CD4-positive, alpha-beta T cell (primary cell): ENCODE measurements around the gene HTT-AS. TPM values are rescaled to one million over a fixed set of nuclear protein-coding genes. Genes with fewer than 3 reads are reported as not detected.
"Not testable (repeated sequence)": the region's sequence is repeated elsewhere in the genome, so short reads cannot be mapped to it uniquely, and the experiment has no call there.

Experiments used
- ATAC-seq: fragments of 200-7000 bp; cut with Tn5 transposase; one replicate; pipeline ENCODE4 v1.10.0; 2022; ENCODE audit warnings: mild to moderate bottlenecking; ENCODE audit not compliant: poor library complexity
- CTCF ChIA-PET: fragments of 350-600 bp; sonication (Branson Sonifier 250); formaldehyde crosslinking; loops from one replicate; lab custom pipeline; 2021; ENCODE audit warnings: antibody characterized with exemption, inconsistent platforms; lab: Charles Lee
- POLR2A ChIA-PET: fragments of 350-600 bp; sonication (Branson Sonifier 250); formaldehyde crosslinking; loops from one replicate; lab custom pipeline; 2021; ENCODE audit warnings: antibody characterized with exemption, inconsistent platforms; lab: Charles Lee
- DNase-seq, 14 experiments: peaks; one replicate each; pipeline ENCODE4 v3.0.0-alpha.2; 2013 to 2020; ENCODE audit warnings: mixed read lengths in 2 of 14
- H3K27ac ChIP-seq, 2 donors: one replicate each; pipeline versions ENCODE4 v1.5.1 to v1.7.0; 2013; ENCODE audit warnings: low read length in 2 of 2, low read depth in 1 of 2, mild to moderate bottlenecking in 1 of 2
- H3K27me3 ChIP-seq, 2 experiments: 1 replicate in 1 of 2; 2 replicates in 1 of 2; pipeline versions ENCODE4 v1.6.1 to v1.7.0; 2013; ENCODE audit warnings: low read length in 2 of 2, control low read depth in 1 of 2, mild to moderate bottlenecking in 1 of 2, moderate library complexity in 1 of 2; ENCODE audit not compliant: insufficient read depth in 2 of 2, control insufficient read depth in 1 of 2
- H3K36me3 ChIP-seq: one replicate; pipeline ENCODE4 v1.6.1; 2013; ENCODE audit warnings: low read length, control low read depth; ENCODE audit not compliant: insufficient read depth
- H3K4me1 ChIP-seq: one replicate; pipeline ENCODE4 v1.6.1; 2013; ENCODE audit warnings: low read length, control low read depth; ENCODE audit not compliant: insufficient read depth
- H3K4me3 ChIP-seq: one replicate; pipeline ENCODE4 v1.5.1; 2013; ENCODE audit warnings: mild to moderate bottlenecking, low read length, moderate library complexity
- H3K9me3 ChIP-seq, 2 experiments: 1 replicate in 1 of 2; 2 replicates in 1 of 2; pipeline versions ENCODE4 v1.6.1 to v1.7.0; 2013; ENCODE audit warnings: low read length in 2 of 2, mild to moderate bottlenecking in 2 of 2, control low read depth in 1 of 2, moderate library complexity in 1 of 2; ENCODE audit not compliant: control insufficient read depth in 1 of 2, insufficient read depth in 1 of 2
- H3K27ac Mint-ChIP-seq: one replicate; pipeline ENCODE4 v1.8.0; 2020; ENCODE audit warnings: mixed read lengths
- H3K27me3 Mint-ChIP-seq: one replicate; pipeline ENCODE4 v1.8.0; 2021; ENCODE audit warnings: mixed read lengths
- H3K36me3 Mint-ChIP-seq: one replicate; pipeline ENCODE4 v1.8.0; 2021; ENCODE audit warnings: low read depth, mixed read lengths
- H3K4me1 Mint-ChIP-seq: one replicate; pipeline ENCODE4 v1.8.0; 2021; ENCODE audit warnings: low read depth, mixed read lengths
- H3K4me3 Mint-ChIP-seq: one replicate; pipeline ENCODE4 v1.8.0; 2020; ENCODE audit warnings: mild to moderate bottlenecking, mixed read lengths
- H3K9me3 Mint-ChIP-seq: one replicate; pipeline ENCODE4 v1.8.0; 2020; ENCODE audit warnings: mixed read lengths
- CTCF ChIP-seq: fragments of 200-600 bp; IDR thresholded peaks from one replicate; pipeline ENCODE4 v1.8.0; 2022; ENCODE audit warnings: antibody characterized with exemption, mild to moderate bottlenecking
- intact Hi-C, 2 experiments: fragments of 100-400 bp; cut with DNase I in 1 of 2; cut with micrococcal nuclease in 1 of 2; formaldehyde crosslinking; loops; one replicate each; pipeline versions ENCODE4 v1.15.1 to v1.9.0; 2023 to 2025; cut with DNase I, micrococcal nuclease
- total RNA-seq, 174 experiments: library from RNA in 2 of 174; stranded (reverse) in 2 of 174; gene quantifications; one replicate each; pipeline ENCODE4 v1.2.3 and lab custom pipeline; 2021 to 2026

Gene HTT-AS
- total RNA-seq, 2 experiments from 2014 or later: not detected

- peak in 1 of 14 experiments; percentile 31 for DNase-seq
- Histone ChIP-seq H3K27me3 (peaks cover 0 to 3% of the 10 kb centered on the region in 2 experiments), H3K36me3 (no peaks in the 10 kb centered on the region), H3K27ac (no peak overlapping the region), H3K4me1 (no peaks in the 10 kb centered on the region), H3K4me3 (no peak overlapping the region), H3K9me3 (peaks cover under 1 to 4% of the 10 kb centered on the region in 2 experiments)
- Mint-ChIP-seq H3K4me1 (no peaks in the 10 kb centered on the region), H3K27me3 (peaks cover 4% of the 10 kb centered on the region), H3K9me3 (peaks cover 3% of the 10 kb centered on the region), H3K4me3 (no peak overlapping the region), H3K36me3 (no peaks in the 10 kb centered on the region), H3K27ac (no peak overlapping the region)
- intact Hi-C loops: no loop called here
- no peak for TF ChIP-seq CTCF
- ChIA-PET POLR2A (interaction anchor here (1.0 kb wide), 1 partner anchor 97 kb away, joined by 3 read pairs; the partner anchor contains the start of gene GRK4), CTCF (interaction anchor here (0.6 kb wide), 1 partner anchor 407 kb away, joined by 4 read pairs; no protein-coding TSS in a partner anchor)
- ATAC-seq: no peak
These were observed 13.4 kb downstream of the HTT-AS start for GRCh38 chr4:3060946-3061345.

- no peaks in the 10 kb centered on the region for H3K36me3 ChIP-seq
- Mint-ChIP-seq H3K4me1 (no peaks in the 10 kb centered on the region), H3K4me3 (no peak overlapping the region), H3K36me3 (no peaks in the 10 kb centered on the region), H3K9me3 (peaks cover 3% of the 10 kb centered on the region), H3K27me3 (peaks cover 4% of the 10 kb centered on the region), H3K27ac (no peak overlapping the region)
- peaks cover 0 to 3% of the 10 kb centered on the region in 2 experiments for H3K27me3 ChIP-seq
- ChIA-PET POLR2A (interaction anchor here (0.6 kb wide), 1 partner anchor 425 kb away, joined by 3 read pairs; no protein-coding TSS in a partner anchor), CTCF (interaction anchor here (0.7 kb wide), 1 partner anchor 1636 kb away, joined by 3 read pairs; no protein-coding TSS in a partner anchor)
- H3K4me3 ChIP-seq: no peak overlapping the region
- no peaks in the 10 kb centered on the region for H3K4me1 ChIP-seq
- no peak overlapping the region for H3K27ac ChIP-seq
- no peak for DNase-seq
- H3K9me3 ChIP-seq: peaks cover 3 to 9% of the 10 kb centered on the region in 2 experiments
- ATAC-seq: no peak
- TF ChIP-seq CTCF: no peak
- intact Hi-C loops: no loop called here
These were observed 14.4 kb downstream of the HTT-AS start for GRCh38 chr4:3059943-3060342.

GRCh38 chr4:3054169-3054759, 20.1 kb downstream of the HTT-AS start:
- Mint-ChIP-seq H3K4me1 (no peaks in the 10 kb centered on the region), H3K4me3 (no peak overlapping the region), H3K9me3 (peaks cover 3% of the 10 kb centered on the region), H3K27ac (no peak overlapping the region), H3K27me3 (no peaks in the 10 kb centered on the region), H3K36me3 (no peaks in the 10 kb centered on the region)
- ChIA-PET CTCF (no interaction called here), POLR2A (no interaction called here)
- TF ChIP-seq CTCF: no peak
- no peak for ATAC-seq
- Histone ChIP-seq H3K4me1 (no peaks in the 10 kb centered on the region), H3K4me3 (no peak overlapping the region), H3K27me3 (no peaks in the 10 kb centered on the region), H3K9me3 (peaks cover 5 to 9% of the 10 kb centered on the region in 2 experiments), H3K36me3 (no peaks in the 10 kb centered on the region), H3K27ac (no peak overlapping the region)
- intact Hi-C loops: no loop called here
- DNase-seq: no peak

GRCh38 chr4:3051141-3051897, 23.0 kb downstream of the HTT-AS start:
- H3K9me3 Mint-ChIP-seq, H3K36me3 Mint-ChIP-seq, H3K27ac ChIP-seq, H3K27me3 ChIP-seq, H3K36me3 ChIP-seq, DNase-seq, H3K27me3 Mint-ChIP-seq, ATAC-seq, intact Hi-C loops, H3K4me3 ChIP-seq, POLR2A ChIA-PET, CTCF ChIA-PET, H3K9me3 ChIP-seq, H3K27ac Mint-ChIP-seq, H3K4me3 Mint-ChIP-seq: not testable (repeated sequence)
- peaks cover 12% of the 10 kb centered on the region for H3K4me1 Mint-ChIP-seq
- H3K4me1 ChIP-seq: peaks cover 13% of the 10 kb centered on the region
